T-helper 9 cell (primary cell): Measurements from ENCODE around the gene FITM1.
A peak's percentile ranks its signal among the peaks of the same experiment; 100 is the strongest.

Source experiments
- DNase-seq: peaks from one replicate; pipeline ENCODE4 v3.0.0-alpha.2; 2020

FITM1 gene

DNA sequence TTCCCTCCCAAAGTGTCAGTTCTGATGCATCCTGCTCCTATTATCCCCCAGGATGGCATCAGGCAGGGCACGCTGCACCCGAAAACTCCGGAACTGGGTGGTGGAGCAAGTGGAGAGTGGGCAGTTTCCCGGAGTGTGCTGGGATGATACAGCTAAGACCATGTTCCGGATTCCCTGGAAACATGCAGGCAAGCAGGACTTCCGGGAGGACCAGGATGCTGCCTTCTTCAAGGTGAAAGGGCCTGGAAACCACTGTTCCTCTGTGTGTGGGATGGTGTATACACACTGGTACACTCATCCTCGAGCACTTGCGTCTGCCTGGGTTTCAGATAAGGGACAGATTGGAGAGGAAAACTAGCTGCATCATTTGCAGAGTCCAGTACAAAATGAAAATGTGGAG is 31.6 kb downstream of the FITM1 start:
- no peak for DNase-seq

DNA sequence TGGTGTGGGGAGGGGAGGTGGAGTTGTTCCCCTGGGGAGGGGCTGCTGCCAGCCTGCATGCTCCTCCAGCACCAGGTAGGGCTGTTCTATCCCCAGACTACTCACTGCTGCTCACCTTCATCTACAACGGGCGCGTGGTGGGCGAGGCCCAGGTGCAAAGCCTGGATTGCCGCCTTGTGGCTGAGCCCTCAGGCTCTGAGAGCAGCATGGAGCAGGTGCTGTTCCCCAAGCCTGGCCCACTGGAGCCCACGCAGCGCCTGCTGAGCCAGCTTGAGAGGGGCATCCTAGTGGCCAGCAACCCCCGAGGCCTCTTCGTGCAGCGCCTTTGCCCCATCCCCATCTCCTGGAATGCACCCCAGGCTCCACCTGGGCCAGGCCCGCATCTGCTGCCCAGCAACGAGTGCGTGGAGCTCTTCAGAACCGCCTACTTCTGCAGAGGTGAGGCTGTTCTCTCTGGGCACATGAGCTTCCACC is 34.1 kb downstream of the FITM1 start:
- no peak for DNase-seq

DNA sequence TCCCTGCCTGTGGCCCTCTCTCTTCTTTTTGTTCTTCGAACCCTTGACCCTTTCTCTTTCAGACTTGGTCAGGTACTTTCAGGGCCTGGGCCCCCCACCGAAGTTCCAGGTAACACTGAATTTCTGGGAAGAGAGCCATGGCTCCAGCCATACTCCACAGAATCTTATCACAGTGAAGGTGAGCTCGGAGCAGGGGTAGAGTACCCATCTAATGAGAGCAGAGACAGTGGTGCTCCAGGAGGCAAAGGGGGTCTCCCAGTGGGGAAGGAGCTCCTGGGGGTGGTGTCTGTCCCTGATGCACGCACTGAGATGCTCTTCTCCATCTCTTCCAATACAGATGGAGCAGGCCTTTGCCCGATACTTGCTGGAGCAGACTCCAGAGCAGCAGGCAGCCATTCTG is 35.3 kb downstream of the FITM1 start:
- DNase-seq, result no peak

DNA sequence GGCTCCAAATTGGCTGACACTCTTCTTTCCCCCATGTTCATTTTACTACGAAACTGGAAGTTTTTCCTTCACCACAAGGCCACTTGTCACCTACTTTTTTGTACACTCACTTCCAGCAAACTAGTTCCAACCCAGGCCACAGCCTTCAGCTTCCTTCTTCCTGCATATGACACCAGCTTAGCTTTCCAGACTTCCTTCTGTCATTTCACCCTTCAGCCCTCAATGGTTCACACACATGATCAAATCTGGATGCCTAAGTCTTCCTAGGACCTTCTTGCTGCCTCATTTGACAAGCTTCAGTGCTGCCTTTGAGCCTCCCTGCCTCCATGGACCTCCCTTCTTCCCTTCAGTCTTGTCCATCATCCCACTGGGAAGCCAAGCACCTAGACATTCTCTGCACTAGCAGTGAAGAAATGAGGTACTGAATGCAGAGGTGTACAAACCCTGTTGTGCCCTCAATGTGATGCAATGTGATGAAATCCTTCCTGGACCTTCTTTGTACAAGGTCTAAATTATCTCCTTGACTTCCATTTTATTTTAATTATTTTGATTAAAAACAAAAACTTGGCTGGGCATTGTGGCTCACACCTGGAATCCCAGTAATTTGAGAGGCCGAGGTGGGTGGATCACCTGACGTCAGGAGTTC is 37.1 kb downstream of the FITM1 start:
- DNase-seq, result no peak

DNA sequence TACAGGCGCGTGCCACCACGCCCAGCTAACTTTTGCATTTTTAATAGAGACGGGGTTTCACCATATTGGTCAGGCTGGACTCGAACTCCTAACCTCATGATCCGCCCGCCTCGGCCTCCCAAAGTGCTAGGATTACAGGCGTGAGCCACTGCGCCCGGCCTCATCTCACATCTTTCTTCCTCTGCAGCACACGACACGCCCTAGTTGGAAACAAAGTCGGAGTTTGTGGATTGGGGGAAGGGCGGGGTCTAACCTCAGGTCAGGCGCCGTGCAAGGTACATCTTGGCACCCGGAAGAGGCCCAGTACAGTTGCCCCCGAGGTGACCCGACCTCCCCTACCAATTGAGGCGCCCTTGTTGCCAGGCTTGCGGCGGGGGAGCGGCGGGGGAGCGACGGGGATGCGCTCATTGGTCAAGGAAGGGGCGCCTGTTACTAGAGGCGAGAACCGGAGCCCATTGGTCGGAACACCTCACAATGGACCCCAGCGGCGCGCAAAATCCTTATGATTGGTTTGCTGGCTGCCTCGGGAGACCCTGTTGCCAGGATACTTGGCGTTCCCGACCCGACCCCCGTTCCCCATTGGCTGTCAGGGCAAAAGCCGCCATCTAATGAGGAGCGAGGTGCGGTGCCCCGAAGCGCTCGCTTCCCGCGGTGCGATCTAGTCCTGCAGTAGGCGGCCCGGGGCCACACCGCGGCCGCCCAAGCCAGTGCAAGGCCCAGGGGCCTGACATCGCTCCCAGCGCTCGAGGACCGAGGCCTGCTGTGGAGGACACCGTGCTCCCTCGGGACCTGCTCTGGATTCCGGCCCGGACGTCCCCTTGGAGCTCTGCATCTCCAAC is 41.2 kb downstream of the FITM1 start, which contains the start of gene REC8:
REC8 (plus strand) TSS at position 659 of the 839 bp plus-strand sequence. CDS start 473 bp downstream, outside the sequence.
- DNase-seq, result peak; percentile 49

DNA sequence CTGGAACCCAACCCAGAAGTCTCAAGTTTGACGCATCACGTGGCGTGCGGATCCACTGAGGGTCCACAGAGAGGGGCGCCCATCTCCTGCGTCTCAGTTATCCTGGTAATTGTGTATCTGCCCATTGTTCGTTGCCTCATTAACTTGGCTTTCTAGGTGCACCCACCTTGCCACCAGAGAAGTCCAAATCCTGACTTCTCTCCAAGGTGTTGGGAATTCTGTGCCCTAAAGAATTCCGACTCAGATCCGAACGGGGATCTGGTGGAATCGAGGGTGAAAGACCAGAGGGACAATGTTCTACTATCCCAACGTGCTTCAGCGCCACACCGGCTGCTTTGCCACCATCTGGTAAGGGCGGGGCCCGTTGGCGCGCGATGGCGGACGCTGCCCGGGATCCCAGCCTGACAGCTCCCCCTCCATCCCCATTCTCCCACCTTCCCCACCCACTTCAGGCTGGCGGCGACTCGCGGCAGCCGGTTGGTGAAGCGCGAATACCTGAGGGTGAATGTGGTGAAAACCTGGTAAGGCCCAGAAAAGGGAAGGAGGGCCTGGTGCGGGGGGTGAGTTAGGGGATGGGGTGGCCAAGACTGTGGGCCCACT is 41.9 kb downstream of the FITM1 start:
- DNase-seq, result no peak

DNA sequence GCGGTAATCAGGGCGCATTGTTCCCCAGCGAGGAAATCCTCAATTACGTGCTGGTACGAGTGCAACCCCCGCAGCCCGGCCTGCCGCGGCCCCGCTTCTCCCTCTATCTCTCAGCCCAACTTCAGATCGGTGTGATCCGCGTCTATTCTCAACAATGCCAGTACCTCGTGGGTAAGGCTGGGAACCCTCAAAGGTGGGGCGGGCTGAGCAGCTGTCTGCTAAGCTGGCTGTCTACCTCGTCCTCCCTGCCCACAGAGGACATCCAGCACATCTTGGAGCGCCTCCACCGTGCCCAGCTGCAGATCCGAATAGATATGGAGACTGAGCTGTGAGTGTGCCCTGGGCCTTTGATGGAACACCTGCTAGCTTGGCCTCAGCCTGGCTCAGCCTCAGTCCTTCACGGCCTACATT is 42.4 kb downstream of the FITM1 start:
- DNase-seq, result no peak

DNA sequence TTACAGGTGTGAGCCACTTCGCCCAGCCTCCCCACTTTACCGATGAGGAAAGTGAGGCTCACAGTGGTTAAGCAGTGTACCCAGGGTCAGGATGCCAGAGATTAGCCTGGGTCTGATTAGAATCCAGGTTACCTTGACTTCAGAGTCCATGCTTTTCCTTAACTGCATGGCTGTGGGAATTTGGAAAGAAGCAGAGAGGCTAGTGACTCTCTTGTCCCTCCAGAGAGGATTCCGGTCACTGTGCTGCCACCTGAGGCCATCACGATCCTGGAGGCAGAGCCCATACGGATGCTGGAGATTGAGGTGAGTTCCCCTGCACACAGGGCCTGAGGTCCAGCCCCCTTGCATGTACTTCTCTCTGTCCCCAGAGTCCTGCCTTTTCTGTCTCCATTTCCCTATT is 46.1 kb downstream of the FITM1 start:
- no peak for DNase-seq

DNA sequence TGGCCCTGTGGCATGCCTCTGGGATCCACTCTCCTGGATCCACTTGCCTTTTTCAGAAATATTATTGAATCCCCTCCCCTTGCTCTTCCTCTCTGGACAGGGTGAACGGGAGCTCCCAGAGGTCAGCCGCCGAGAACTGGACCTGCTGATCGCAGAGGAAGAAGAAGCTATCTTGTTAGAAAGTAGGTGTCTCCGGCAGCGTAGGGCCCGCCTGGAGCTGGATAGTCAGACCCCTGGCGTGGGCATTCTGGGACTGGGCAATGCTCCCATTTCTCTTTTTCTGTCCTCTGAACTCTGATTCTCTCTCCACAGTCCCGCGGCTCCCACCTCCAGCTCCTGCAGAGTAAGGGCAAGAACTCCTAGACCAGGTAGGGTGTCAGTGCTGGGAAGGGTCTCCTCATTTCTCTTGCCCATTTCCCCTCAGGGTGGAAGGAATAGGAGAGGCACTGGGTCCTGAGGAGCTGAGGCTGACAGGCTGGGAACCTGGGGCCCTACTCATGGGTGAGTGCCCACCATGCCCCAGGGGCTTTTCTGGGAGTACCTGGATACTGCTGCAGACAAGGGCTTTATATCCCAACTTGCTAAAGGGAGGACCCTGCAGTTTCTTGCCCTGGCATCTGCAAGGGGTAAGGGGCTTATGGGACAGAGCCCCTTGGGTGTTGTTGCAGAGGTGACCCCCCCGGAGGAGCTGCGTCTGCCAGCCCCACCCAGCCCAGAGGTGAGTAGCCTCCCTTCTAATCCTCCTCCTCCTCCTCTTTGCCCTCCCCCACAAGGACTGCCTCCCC is 46.8 kb downstream of the FITM1 start:
- no peak for DNase-seq

DNA sequence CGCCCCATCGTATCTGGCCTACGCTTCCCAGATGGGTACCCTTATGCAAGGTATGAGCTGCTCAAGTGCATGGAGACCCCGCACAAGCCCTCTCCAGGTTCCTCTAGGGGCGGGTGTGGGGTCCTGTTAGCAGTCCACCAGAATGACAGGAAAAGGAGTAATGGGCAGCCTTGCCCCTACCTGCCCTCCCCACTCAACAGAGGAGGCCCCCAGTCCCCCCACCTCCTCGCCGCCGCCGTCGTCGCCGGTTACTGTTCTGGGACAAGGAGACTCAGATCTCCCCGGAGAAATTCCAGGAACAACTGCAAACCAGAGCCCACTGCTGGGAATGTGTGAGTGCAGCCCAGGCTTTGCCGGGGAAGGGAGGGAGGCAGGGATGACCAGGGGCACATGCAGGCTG is 47.4 kb downstream of the FITM1 start:
- no peak for DNase-seq

DNA sequence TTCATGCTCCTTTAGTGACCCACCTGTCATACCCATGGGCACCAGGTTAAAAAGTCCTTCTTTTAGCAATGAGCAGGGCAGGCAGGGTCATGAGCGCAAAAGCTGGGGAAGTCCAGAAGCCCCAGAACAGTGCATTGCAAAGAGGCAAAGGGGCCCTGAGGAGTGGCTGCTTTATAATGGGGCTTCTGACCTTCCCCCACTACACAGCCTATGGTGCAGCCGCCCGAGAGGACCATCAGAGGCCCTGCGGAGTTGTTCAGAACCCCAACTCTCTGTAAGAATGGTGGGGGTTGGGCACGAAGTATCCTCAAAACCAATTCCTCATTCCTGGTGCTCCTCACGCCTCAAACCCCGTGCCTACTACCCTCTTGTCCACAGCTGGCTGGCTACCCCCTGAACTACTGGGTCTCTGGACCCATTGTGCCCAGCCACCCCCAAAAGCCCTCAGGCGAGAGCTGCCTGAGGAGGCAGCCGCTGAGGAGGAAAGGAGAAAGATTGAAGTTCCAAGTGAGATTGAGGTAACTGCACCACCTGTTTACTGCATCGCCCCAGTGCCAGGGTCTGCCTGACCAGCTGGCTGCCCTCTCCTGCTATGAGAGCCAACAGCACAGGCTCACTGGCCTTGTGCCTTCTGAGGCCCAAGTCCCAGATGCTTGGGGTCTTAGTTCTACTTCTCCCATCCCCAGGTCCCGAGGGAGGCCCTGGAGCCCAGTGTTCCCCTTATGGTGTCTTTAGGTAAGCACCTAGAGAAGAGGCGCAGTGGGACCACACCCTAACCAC is 48.1 kb downstream of the FITM1 start:
- no peak for DNase-seq

DNA sequence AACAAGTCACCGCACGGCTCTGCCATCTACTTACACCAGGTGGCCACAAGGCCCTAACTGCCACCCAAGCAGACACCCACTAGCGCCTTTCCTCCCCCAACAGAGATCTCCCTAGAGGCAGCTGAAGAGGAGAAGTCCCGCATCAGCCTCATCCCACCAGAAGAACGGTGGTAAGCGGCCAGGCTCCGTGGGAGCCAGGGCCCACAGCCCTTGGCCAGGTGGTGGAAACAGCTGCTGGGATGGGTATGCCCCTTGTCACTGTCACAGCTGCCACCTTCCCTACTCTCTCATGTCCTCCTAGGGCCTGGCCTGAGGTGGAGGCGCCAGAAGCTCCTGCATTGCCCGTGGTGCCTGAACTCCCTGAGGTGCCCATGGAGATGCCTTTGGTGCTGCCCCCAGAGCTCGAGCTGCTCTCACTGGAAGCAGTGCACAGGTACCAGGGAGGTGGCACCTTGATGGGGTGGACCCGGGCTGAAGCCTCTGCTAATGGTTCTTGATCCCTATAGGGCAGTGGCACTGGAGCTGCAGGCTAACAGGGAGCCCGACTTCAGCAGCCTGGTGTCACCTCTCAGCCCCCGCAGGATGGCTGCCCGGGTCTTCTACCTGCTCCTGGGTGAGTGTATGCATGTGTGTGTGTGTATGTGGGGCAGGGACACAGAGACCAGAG is 49.0 kb downstream of the FITM1 start:
- DNase-seq, result no peak

DNA sequence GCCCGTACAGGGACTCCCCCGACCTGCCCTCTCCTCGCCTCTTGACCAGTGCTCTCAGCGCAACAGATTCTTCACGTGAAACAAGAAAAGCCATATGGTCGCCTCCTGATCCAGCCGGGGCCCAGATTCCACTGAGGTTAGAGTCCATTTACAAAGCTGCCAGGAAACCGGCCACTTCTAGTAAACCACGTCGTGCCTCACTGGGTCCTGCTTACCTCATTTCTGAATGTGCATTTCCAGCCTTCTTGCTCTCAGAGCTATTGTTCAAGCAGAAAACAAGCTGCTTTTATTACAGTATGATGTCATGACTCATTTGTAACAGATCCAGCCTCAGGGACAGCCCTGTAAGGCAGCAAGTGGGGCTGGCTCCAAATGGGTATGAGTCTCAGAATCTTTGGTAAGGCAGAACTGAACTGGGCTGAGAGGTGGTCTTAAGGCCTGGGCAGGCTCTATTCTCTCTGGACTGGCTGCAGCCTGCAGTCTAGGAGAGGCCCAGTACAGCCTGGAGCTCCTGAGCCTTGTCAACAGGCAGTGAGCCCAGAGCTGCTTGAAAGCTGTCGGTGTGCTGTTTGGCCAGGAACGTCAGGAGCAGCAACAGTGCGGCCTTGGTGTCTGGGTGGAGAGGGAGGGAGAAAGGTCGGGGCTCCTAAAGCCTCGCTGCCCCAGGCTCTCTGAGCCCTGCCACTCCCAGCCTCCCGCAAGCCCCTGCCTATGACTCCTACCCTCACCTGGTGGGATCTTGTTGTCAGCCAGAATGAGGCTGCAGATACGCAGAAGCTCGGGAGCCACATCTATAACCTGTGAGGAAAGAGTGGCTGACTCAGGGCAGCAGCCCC is 49.7 kb downstream of the FITM1 start:
- DNase-seq, result no peak

DNA sequence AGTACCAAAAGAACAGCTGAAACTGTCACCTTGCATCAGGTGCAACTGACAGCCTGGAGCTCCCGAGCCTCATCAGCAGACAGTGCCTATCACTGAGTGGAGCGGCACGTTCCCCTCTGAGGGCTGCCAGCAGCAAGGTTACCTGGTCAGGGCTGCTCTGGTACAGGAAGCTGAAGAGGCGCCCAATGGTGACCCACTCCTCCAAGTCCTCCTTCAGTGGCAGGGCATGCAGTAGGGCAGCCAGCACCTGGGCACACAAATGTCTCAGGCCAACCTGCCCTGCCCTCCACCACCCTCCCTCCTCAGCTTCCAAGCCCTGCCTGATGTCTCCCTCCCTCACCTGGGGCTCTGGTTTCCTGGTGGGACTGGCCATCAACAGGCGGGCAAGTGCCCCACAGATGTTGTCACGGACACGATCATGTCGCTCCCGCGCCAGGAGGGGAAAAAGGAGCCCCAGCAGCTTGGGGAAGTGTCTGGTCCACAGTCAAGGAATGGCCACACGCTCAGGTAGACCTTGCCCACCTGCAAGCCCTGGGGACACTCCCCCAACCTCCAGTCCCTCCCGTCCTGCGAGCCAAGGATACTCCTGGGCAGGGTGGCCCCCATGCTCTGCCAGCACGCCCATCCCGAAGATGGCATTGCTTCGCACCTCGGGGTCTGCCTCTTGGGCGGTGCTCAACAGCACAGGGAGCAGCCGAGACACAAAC is 51.1 kb downstream of the FITM1 start:
- no peak for DNase-seq
